HEK293 (cell line): Measurements from ENCODE around the gene USP1.

ENCODE experiments used
- CTCF ChIA-PET: fragments of 350-600 bp; formaldehyde crosslinking; extraction: SDS; loops from one replicate; lab custom pipeline; 2021; ENCODE audit warnings: antibody characterized with exemption; lab: Yijun Ruan, JAX
- POLR2A ChIA-PET: fragments of 300-600 bp; formaldehyde crosslinking; extraction: SDS; loops from one replicate; lab custom pipeline; 2020; ENCODE audit warnings: antibody characterized with exemption, inconsistent platforms; lab: Yijun Ruan, JAX
- H3K27ac ChIP-seq: fragments of 200-500 bp; sonication (Bioruptor generic); 2 replicates; pipeline ENCODE4 v1.5.1; 2014; ENCODE audit warnings: low read depth, low read length, control low read depth, inconsistent platforms; ENCODE audit errors: extremely low read depth
- H3K36me3 ChIP-seq, 2 experiments: fragments of 200-500 bp in 1 of 2; sonication (Bioruptor generic) in 1 of 2; 1 replicate in 1 of 2; 2 replicates in 1 of 2; pipeline ENCODE4 v1.5.1; 2014 to 2017; ENCODE audit warnings: inconsistent platforms in 2 of 2, low read length in 2 of 2; ENCODE audit not compliant: control insufficient read depth in 2 of 2, insufficient read depth in 1 of 2
- H3K4me1 ChIP-seq: fragments of 200-500 bp; sonication (Bioruptor generic); 2 replicates; pipeline ENCODE4 v1.5.1; 2014; ENCODE audit warnings: mild to moderate bottlenecking, low read length, inconsistent platforms; ENCODE audit not compliant: control insufficient read depth, insufficient read depth
- H3K4me3 ChIP-seq: 2 replicates; pipeline ENCODE4 v1.5.1; 2011; ENCODE audit warnings: low read depth, mild to moderate bottlenecking, control low read depth, low read length, moderate library complexity
- H3K9me3 ChIP-seq: fragments of 200-500 bp; sonication (Bioruptor generic); 2 replicates; pipeline ENCODE4 v1.5.1; 2014; ENCODE audit warnings: low read depth, low read length, inconsistent platforms; ENCODE audit not compliant: control insufficient read depth, insufficient read depth
- CTCF ChIP-seq: fragments of 450-650 bp; formaldehyde crosslinking; IDR thresholded peaks from 2 replicates; pipeline ENCODE4 v1.5.1; 2016; ENCODE audit warnings: missing biosample characterization, missing genetic modification characterization
- HIC1 ChIP-seq: fragments of 450-650 bp; formaldehyde crosslinking; IDR thresholded peaks from 2 replicates; pipeline ENCODE4 v1.5.1; 2016; ENCODE audit warnings: missing biosample characterization, missing genetic modification characterization
- HOXC10 ChIP-seq: sonication (generic); formaldehyde crosslinking; IDR thresholded peaks from 2 replicates; pipeline ENCODE4 v1.8.1; 2023; ENCODE audit warnings: mild to moderate bottlenecking, missing genetic modification reagents
- IKZF3 ChIP-seq: fragments of 450-650 bp; IDR thresholded peaks from 2 replicates; pipeline ENCODE4 v1.5.0; 2018; ENCODE audit warnings: missing biosample characterization, mild to moderate bottlenecking, missing genetic modification characterization, moderate library complexity
- PBX3 ChIP-seq: sonication (generic); formaldehyde crosslinking; IDR thresholded peaks from 2 replicates; pipeline ENCODE4 v1.8.1; 2022; ENCODE audit warnings: mild to moderate bottlenecking, moderate library complexity, missing genetic modification reagents
- ZEB2 ChIP-seq: fragments of 450-650 bp; formaldehyde crosslinking; IDR thresholded peaks from 2 replicates; pipeline ENCODE4 v1.5.1; 2016; ENCODE audit warnings: missing biosample characterization, missing genetic modification characterization
- ZFP41 ChIP-seq: fragments of 450-650 bp; formaldehyde crosslinking; IDR thresholded peaks from 2 replicates; pipeline ENCODE4 v1.5.1; 2016; ENCODE audit warnings: missing biosample characterization, missing genetic modification characterization, borderline replicate concordance
- ZNF121 ChIP-seq: fragments of 450-650 bp; formaldehyde crosslinking; IDR thresholded peaks from 2 replicates; pipeline ENCODE4 v1.5.1; 2016; ENCODE audit warnings: missing biosample characterization, missing genetic modification characterization
- ZNF239 ChIP-seq: fragments of 450-650 bp; formaldehyde crosslinking; IDR thresholded peaks from 2 replicates; pipeline ENCODE4 v1.5.1; 2016; ENCODE audit warnings: missing biosample characterization, missing genetic modification characterization
- ZNF280D ChIP-seq: fragments of 450-650 bp; formaldehyde crosslinking; IDR thresholded peaks from 2 replicates; pipeline ENCODE4 v1.5.1; 2016; ENCODE audit warnings: missing biosample characterization, missing genetic modification characterization
- ZNF335 ChIP-seq: fragments of 450-650 bp; formaldehyde crosslinking; conservative IDR thresholded peaks from 2 replicates; pipeline ENCODE4 v1.5.1; 2016; ENCODE audit warnings: missing biosample characterization, missing genetic modification characterization
- ZNF391 ChIP-seq: fragments of 450-650 bp; formaldehyde crosslinking; IDR thresholded peaks from 2 replicates; pipeline ENCODE4 v1.5.1; 2016; ENCODE audit warnings: low read depth, missing biosample characterization, missing genetic modification characterization, borderline replicate concordance
- ZNF449 ChIP-seq: fragments of 450-650 bp; formaldehyde crosslinking; IDR thresholded peaks from 2 replicates; pipeline ENCODE4 v1.5.1; 2017; ENCODE audit warnings: missing biosample characterization, mild to moderate bottlenecking, missing genetic modification characterization, moderate library complexity
- ZNF555 ChIP-seq: fragments of 450-650 bp; formaldehyde crosslinking; conservative IDR thresholded peaks from 2 replicates; pipeline ENCODE4 v1.5.1; 2017; ENCODE audit warnings: missing biosample characterization, mild to moderate bottlenecking, missing genetic modification characterization, inconsistent platforms
- ZNF561 ChIP-seq: fragments of 450-650 bp; IDR thresholded peaks from 2 replicates; pipeline ENCODE4 v1.5.1; 2018; ENCODE audit warnings: missing biosample characterization, missing genetic modification characterization, borderline replicate concordance
- ZNF670 ChIP-seq: fragments of 450-650 bp; formaldehyde crosslinking; IDR thresholded peaks from 2 replicates; pipeline ENCODE4 v1.5.1; 2016; ENCODE audit warnings: missing biosample characterization, missing genetic modification characterization, low read depth
- ZNF777 ChIP-seq: fragments of 450-650 bp; formaldehyde crosslinking; IDR thresholded peaks from 2 replicates; pipeline ENCODE4 v1.5.1; 2017; ENCODE audit warnings: missing biosample characterization, missing genetic modification characterization, borderline replicate concordance
- ZSCAN23 ChIP-seq: fragments of 450-650 bp; formaldehyde crosslinking; IDR thresholded peaks from 2 replicates; pipeline ENCODE4 v1.5.1; 2016; ENCODE audit warnings: missing biosample characterization, missing genetic modification characterization
- ZSCAN5A ChIP-seq: fragments of 450-650 bp; formaldehyde crosslinking; IDR thresholded peaks from 2 replicates; pipeline ENCODE4 v1.5.1; 2016; ENCODE audit warnings: missing biosample characterization, missing genetic modification characterization

Gene USP1

GRCh38 chr1:62426237-62426636 is 10.6 kb upstream of the USP1 start (continued):
- TF ChIP-seq ZNF777 (tag by site-specific recombination) (no peak), ZNF335 (tag by site-specific recombination) (peak; percentile 18; the same call in 1 of the 2 replicates), ZSCAN5A (tag by site-specific recombination) (no peak)

- CTCF ChIA-PET: interaction anchor here (1.0 to 1.3 kb wide), 2 partner anchors 36 to 133 kb away, joined by 3 to 4 read pairs; no protein-coding TSS in a partner anchor
- no peaks in the 10 kb centered on the region for H3K4me1 ChIP-seq
- H3K36me3 ChIP-seq: no peaks in the 10 kb centered on the region
- H3K4me3 ChIP-seq: no peak overlapping the region
- H3K27ac ChIP-seq: no peak overlapping the region
- TF ChIP-seq ZNF391 (tag by site-specific recombination) (no peak), IKZF3 (tag by site-specific recombination) (no peak), ZNF121 (tag by site-specific recombination) (0 out of 2 replicates have a peak, but pooled peaks have one; percentile 36)
- H3K9me3 ChIP-seq: no peaks in the 10 kb centered on the region
- POLR2A ChIA-PET: interaction anchor here (0.9 kb wide), 1 partner anchor 9 kb away, joined by 4 read pairs; no protein-coding TSS in a partner anchor
Measured at GRCh38 chr1:62426794-62427193, 10.1 kb upstream of the USP1 start.

- Histone ChIP-seq H3K9me3 (no peaks in the 10 kb centered on the region), H3K4me3 (no peak overlapping the region), H3K4me1 (no peaks in the 10 kb centered on the region), H3K27ac (no peak overlapping the region), H3K36me3 (no peaks in the 10 kb centered on the region)
- ChIA-PET CTCF (interaction anchor here (1.1 kb wide), 1 partner anchor 253 kb away, joined by 4 read pairs; no protein-coding TSS in a partner anchor), POLR2A (no interaction called here)
- TF ChIP-seq ZFP41 (tag by site-specific recombination) (no peak), ZSCAN23 (tag by site-specific recombination) (no peak), HOXC10 (no peak), PBX3 (CRISPR knock-in tag) (no peak), CTCF (no peak), ZEB2 (tag by site-specific recombination) (no peak), ZNF561 (tag by site-specific recombination) (no peak), ZSCAN5A (tag by site-specific recombination) (no peak), ZNF280D (no peak), ZNF449 (no peak), ZNF670 (tag by site-specific recombination) (no peak), ZNF555 (no peak), ZNF391 (tag by site-specific recombination) (no peak), HIC1 (tag by site-specific recombination) (no peak), ZNF239 (no peak)
Measured at GRCh38 chr1:62428351-62428750, 8.5 kb upstream of the USP1 start.
